A673 (cell line): ENCODE results near the gene RNF144B.

Experiments used
- EZH2 ChIP-seq: fragments of 200-600 bp; sonication (generic); IDR thresholded peaks from 2 replicates; pipeline ENCODE4 v1.6.1; 2017; ENCODE audit warnings: borderline replicate concordance, low read depth, mild to moderate bottlenecking, mixed read lengths, antibody characterized with exemption, low read length; ENCODE audit not compliant: poor library complexity, severe bottlenecking
- TF ChIP-seq, protein P1 (sequence below): fragments of 300-800, 200-600 bp; sonication (generic); conservative IDR thresholded peaks from 2 replicates; pipeline ENCODE4 v1.5.1; 2017; ENCODE audit warnings: low read depth, mild to moderate bottlenecking, antibody characterized with exemption, low read length, moderate library complexity, mixed read lengths

DNA sequence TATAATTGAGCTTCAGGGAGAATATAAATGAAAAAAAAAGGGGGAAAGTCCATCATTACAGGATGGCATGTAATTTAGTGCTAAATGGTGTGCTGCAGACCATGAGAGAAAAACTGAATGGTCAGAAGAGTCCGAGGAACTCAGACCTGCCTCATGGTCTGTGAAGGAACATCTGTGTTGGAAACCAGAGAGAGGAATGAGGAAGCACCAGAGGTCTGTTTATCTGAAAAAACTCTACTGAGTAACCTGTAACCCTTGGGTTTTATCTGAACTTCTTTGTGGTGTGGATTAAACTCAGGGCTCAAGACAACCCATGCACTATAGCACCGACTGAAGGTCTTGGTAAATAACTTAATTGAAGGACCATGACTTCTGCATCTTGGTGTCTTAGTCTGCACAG, 108.1 kb downstream of the RNF144B start:
- TF ChIP-seq, protein P1, sequence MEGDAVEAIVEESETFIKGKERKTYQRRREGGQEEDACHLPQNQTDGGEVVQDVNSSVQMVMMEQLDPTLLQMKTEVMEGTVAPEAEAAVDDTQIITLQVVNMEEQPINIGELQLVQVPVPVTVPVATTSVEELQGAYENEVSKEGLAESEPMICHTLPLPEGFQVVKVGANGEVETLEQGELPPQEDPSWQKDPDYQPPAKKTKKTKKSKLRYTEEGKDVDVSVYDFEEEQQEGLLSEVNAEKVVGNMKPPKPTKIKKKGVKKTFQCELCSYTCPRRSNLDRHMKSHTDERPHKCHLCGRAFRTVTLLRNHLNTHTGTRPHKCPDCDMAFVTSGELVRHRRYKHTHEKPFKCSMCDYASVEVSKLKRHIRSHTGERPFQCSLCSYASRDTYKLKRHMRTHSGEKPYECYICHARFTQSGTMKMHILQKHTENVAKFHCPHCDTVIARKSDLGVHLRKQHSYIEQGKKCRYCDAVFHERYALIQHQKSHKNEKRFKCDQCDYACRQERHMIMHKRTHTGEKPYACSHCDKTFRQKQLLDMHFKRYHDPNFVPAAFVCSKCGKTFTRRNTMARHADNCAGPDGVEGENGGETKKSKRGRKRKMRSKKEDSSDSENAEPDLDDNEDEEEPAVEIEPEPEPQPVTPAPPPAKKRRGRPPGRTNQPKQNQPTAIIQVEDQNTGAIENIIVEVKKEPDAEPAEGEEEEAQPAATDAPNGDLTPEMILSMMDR = no peak
- TF ChIP-seq EZH2 = no peak
